ENCODE results near the gene SLC13A3. TPM values are rescaled to one million over a fixed set of nuclear protein-coding genes. Genes with fewer than 3 reads are reported as not detected.

Gene SLC13A3
- total RNA-seq, 1 donor from 2014 or later = 7.9 TPM

DNA sequence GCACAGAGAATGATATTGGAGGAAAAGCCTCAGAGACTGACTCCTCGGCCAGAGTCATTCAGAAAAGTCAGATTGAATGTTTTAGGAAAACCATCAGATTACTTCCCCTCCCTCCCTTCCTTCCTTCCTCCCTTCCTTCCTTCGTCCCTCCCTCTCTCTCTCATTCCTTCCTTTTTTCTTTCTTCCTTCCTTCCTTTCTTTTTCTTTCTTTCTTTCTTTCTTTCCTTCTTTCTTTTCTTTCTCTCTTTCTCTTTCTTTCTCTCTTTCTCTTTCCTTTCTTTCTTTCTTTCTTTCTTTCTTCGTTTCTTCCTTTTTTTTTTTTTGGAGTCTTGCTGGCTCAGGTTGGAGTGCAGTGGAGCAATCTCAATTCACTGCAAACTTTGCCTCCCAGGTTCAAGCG lies 108.2 kb downstream of the SLC13A3 start:
- Mint-ChIP-seq H3K4me1 (ENCODE audit: unreplicated experiment) (no peaks in the 10 kb centered on the region), H3K9me3 (no peaks in the 10 kb centered on the region), H3K27me3 (peaks cover 13% of the 10 kb centered on the region), H3K4me3 (no peak overlapping the region), H3K36me3 (no peaks in the 10 kb centered on the region), H3K27ac (no peak overlapping the region)
- TF ChIP-seq CTCF (conservative IDR thresholded peaks at IDR 0.05) = no peak
- DNase-seq (ENCODE audit: extremely low spot score, unreplicated experiment) = no peak

DNA sequence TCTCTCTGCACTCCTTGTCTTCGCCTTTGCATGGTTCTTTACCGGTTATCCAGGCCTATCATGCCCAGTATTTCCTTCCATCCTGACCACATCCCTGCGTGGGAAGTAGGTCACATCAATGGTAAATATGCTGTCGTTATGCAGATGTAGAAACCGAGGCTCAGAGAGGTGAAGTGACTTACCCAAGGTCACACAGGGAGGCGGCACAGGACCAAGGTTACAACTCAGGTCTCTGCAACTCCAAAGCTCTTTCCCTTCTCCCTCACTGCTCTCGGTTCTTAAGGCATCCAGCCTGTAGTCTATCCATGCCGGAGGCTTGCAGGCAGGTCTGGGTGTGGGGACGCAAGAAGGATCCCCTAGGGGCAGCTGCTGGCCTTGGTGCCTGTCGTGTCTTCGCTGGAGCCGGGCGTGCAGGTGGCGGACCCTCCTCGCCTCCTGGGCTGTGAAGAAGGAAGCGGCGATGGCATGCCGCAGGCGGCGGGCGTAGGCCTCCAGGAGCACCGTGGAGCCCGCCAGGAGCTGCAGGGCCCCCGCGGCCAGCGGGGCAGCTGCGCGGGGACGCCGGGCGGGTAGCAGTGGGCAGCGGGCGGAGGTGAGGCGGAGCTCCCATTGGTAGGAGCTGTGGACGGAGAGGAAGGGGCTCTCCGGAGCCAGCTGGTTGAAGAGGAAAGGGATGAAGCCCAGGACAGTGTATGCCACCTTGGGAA lies 109.9 kb downstream of the SLC13A3 start:
- no peak overlapping the region for H3K4me3 Mint-ChIP-seq
- TF ChIP-seq CTCF (conservative IDR thresholded peaks at IDR 0.05) = no peak
- peaks cover 18% of the 10 kb centered on the region for H3K27me3 Mint-ChIP-seq
- H3K9me3 Mint-ChIP-seq = no peaks in the 10 kb centered on the region
- no peak overlapping the region for H3K27ac Mint-ChIP-seq
- no peak for DNase-seq (ENCODE audit: extremely low spot score, unreplicated experiment)
- no peaks in the 10 kb centered on the region for H3K36me3 Mint-ChIP-seq
- no peaks in the 10 kb centered on the region for H3K4me1 Mint-ChIP-seq (ENCODE audit: unreplicated experiment)

DNA sequence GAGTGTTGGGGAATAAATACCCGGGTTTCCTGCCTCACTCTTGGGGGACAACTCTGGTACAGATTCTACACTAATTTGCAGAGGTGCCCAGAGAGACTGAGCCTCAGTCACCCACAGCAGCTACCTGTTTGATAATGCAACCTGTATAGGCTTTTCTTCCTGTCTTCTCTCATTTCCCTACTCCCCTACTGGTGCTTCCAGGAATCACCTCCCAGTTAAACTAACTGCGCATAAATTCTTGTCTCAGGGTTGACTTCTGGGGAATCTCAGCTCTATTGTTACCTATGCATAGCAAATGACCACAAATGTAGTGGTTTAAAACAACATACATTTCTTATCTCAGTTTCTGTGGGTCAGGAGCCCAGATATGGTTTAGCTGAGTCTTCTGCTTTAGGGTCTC lies 112.1 kb downstream of the SLC13A3 start:
- no peak for DNase-seq (ENCODE audit: extremely low spot score, unreplicated experiment)
- H3K4me1 Mint-ChIP-seq (ENCODE audit: unreplicated experiment) = no peaks in the 10 kb centered on the region
- peak; percentile 58 for TF ChIP-seq CTCF (conservative IDR thresholded peaks at IDR 0.05)
- H3K27me3 Mint-ChIP-seq = peaks cover 24% of the 10 kb centered on the region
- no peaks in the 10 kb centered on the region for H3K9me3 Mint-ChIP-seq
- H3K27ac Mint-ChIP-seq = no peak overlapping the region
- no peak overlapping the region for H3K4me3 Mint-ChIP-seq
- no peaks in the 10 kb centered on the region for H3K36me3 Mint-ChIP-seq

- H3K4me3 Mint-ChIP-seq = no peak overlapping the region
- peaks cover 40% of the 10 kb centered on the region for H3K27me3 Mint-ChIP-seq
These were observed 120.6 kb downstream of the SLC13A3 start for GRCh38 chr20:46530640-46531039.

DNA sequence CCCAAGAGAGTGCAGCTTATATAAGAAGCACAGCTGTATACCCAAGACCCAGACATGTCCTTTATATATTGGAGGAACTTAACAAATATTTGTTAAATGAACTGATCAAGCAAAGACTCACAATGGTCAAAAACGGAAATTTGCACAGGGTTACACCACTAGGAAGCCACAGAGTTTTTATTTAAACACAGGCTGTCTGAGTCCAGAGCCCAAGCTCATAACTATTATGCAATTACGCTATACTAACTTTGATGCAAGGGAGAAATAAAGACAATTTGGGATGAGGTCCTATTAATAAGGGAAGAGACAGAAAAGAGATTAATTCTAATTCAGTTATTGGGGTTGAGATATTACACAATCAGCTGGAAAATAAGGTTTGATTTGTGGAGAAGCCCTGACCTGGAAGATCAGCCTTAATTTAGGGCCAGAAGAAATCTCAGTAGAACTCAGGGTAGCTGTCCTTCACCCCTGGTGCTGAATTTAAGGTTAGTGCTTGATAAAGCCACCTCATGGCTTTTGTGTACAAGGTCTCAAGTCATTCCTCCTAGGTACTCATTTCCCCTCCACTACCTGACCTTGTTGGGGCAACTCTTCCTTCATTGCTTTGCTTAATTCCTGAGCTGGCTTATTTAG lies 127.4 kb downstream of the SLC13A3 start:
- no peak for DNase-seq (ENCODE audit: extremely low spot score, unreplicated experiment)
- no peak overlapping the region for H3K27ac Mint-ChIP-seq
- H3K9me3 Mint-ChIP-seq = no peaks in the 10 kb centered on the region
- no peaks in the 10 kb centered on the region for H3K4me1 Mint-ChIP-seq (ENCODE audit: unreplicated experiment)
- H3K27me3 Mint-ChIP-seq = peaks cover 43% of the 10 kb centered on the region
- no peaks in the 10 kb centered on the region for H3K36me3 Mint-ChIP-seq
- TF ChIP-seq CTCF (conservative IDR thresholded peaks at IDR 0.05) = no peak
- no peak overlapping the region for H3K4me3 Mint-ChIP-seq

More at GRCh38 chr20:46530640-46531039, 120.6 kb downstream of the SLC13A3 start:
- H3K9me3 Mint-ChIP-seq = no peaks in the 10 kb centered on the region
- H3K4me1 Mint-ChIP-seq (ENCODE audit: unreplicated experiment) = no peaks in the 10 kb centered on the region
- no peaks in the 10 kb centered on the region for H3K36me3 Mint-ChIP-seq
- no peak for TF ChIP-seq CTCF (conservative IDR thresholded peaks at IDR 0.05)
- no peak for DNase-seq (ENCODE audit: extremely low spot score, unreplicated experiment)
- no peak overlapping the region for H3K27ac Mint-ChIP-seq

Data from type B pancreatic cell (in vitro differentiated cells).